Astrocyte of the hippocampus (primary cell): ENCODE data around the gene EXOC4.
A peak's percentile ranks its signal among the peaks of the same experiment; 100 is the strongest.

Experiments
- DNase-seq: peaks from one replicate; pipeline ENCODE4 v3.0.0; 2011; ENCODE audit warnings: low read depth, low spot score

EXOC4 gene

GRCh38 chr7:133934262-133934976 is 681.5 kb downstream of the EXOC4 start:
- peak; percentile 45 for DNase-seq

- DNase-seq, result peak; percentile 35
These were observed 682.1 kb downstream of the EXOC4 start for GRCh38 chr7:133934977-133935330.

DNA sequence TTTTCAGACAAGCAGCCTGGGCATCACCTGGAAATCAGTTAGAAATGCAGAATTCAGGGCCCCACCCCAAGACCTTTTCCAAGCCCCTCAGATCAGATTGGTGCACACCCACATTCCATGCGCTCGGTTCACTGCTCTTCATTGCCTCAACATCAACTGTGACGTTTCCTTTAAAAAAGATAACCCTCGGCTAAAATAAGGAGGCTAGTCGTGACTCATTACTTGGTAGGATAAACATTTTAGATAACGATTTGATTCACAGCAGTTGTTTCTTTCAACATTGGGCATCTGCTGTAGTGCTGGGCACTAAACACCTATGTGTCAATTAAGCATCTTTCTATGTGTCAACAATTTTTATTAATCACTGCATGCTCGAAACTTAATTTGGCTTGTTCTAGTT is 683.2 kb downstream of the EXOC4 start:
- DNase-seq, result peak; percentile 30

- no peak for DNase-seq
These were observed 684.9 kb downstream of the EXOC4 start for GRCh38 chr7:133937786-133938185.

GRCh38 chr7:133940368-133940767 is 687.5 kb downstream of the EXOC4 start:
- DNase-seq, result no peak

GRCh38 chr7:133941496-133941895 is 688.6 kb downstream of the EXOC4 start:
- DNase-seq, result peak; percentile 58

- DNase-seq, result no peak
These were observed 692.6 kb downstream of the EXOC4 start for GRCh38 chr7:133945497-133945896.

- DNase-seq, result no peak
These were observed 694.8 kb downstream of the EXOC4 start for GRCh38 chr7:133947458-133948254.

GRCh38 chr7:133948588-133948987 is 695.7 kb downstream of the EXOC4 start:
- DNase-seq, result no peak

- DNase-seq, result no peak
These were observed 698.0 kb downstream of the EXOC4 start for GRCh38 chr7:133950855-133951254.

DNA sequence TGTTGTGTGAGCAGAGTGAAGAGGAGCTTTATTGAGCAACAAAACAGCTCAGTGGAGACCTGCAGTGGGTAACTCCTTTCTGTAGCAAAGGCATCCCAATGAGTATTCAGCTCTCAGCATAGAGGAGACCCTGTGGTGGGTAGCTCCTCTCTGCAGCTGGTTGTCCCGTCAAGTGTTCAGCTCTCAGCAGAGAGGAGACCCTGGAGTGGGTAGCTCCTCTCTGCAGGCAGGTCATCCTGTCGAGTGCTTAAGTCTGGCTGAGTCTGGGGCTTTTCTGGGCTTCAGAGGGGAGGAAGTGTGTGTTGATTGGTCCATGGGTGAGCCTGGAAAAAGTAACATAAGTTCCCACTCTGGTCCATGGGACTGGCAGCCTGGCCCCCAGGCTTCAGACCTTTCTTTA is 702.3 kb downstream of the EXOC4 start:
- DNase-seq, result no peak

DNA sequence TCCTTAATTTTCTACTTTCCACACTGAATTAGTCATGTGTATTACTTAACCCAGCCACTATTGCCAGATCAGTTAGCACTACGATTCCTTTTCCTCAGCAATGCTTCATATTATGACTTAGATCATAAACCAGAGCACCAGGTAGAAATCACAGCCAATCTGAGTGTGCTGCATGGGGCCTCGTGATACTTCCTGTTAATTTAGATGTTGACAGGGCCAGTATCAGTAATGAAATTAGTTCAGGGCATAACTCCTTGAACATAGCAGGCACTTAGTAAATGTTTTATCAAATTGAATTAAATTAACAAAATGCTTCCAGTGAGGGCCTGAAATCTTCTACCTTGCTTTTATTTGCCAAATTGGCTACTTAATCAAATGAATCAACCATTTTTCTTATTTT is 705.0 kb downstream of the EXOC4 start:
- no peak for DNase-seq

DNA sequence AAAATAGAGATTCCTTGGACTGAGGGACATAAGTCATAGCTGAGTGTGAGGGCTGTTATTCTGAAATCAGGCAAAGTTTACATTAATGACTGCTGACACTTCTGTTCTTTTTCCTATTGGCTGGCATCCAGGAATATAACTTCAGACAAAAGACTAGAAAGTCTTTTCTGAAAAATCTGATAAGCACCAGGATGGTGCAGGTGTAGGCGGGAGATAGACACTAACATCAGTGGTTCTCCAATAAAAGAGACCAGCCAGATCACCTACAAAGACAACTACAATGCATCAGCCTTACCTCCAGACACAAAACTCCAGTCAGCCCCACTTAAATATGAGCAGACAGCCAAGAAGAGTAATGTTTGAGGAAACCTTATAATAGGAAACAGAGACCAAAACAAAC is 705.9 kb downstream of the EXOC4 start:
- no peak for DNase-seq

GRCh38 chr7:133959505-133959904 is 706.6 kb downstream of the EXOC4 start:
- DNase-seq, result no peak

GRCh38 chr7:133961724-133962123 is 708.8 kb downstream of the EXOC4 start:
- no peak for DNase-seq

DNA sequence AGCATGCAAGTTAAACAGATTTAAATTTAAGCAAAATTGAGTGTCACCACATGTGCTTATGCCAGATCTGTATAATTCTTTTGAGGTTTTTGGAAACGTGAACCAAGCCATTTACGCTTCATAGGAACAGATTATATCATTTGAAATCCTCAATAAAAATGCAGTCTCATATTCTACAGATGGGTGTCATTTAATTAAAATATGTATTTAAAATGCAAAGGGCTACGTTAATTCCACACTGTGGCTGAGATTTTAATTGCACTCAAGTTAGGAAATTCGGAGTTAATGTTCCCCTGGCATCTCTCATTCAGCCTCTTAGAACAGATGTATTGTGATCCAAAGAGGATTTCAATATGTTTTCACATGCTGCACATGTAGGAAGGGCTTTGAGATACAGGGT is 709.8 kb downstream of the EXOC4 start:
- DNase-seq, result no peak

GRCh38 chr7:133963629-133964028 is 710.8 kb downstream of the EXOC4 start:
- no peak for DNase-seq

GRCh38 chr7:133971625-133972024 is 718.7 kb downstream of the EXOC4 start:
- DNase-seq, result no peak

DNA sequence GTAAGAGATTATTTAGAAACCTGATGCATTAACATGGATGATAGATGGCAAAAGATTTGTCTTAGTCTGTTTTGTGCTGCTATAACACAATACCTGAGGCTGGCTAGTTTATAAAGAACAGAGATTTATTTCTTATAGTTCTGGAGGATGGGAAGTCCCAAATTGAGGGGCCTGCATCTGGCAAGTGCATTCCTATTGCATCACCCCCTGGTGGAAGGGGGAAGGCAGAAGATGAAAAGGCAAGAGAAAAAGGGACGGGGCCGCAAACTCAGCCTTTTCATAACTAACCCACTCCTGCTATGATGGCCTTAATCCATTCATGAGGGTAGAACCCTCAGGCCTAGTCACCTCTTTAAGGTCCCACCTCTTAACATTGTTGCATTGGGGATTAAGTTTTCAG is 720.8 kb downstream of the EXOC4 start:
- DNase-seq, result no peak

DNA sequence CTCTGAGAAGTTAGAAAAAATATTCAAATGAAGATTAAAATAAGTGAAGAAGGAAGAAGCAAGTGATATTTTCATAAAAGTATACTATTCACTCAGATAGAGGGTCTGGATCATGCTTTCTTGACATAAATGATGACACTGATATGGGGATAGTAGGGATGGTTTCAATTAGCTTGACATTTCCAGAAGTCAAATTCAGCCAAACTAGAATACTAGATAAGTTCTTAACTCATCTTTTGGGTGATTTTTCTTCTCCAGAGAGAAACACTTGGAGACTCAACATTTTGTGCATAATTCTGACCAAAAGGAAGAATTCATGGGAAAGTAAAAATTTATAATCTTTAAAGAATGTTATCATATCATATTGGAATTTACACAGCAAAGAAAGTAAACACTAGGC is 722.3 kb downstream of the EXOC4 start:
- no peak for DNase-seq

GRCh38 chr7:133976140-133976539 is 723.3 kb downstream of the EXOC4 start:
- no peak for DNase-seq

GRCh38 chr7:133977409-133978274 is 724.8 kb downstream of the EXOC4 start:
- DNase-seq, result peak; percentile 26
